Activated T-cell treated with anti-CD3 and anti-CD28 coated beads, Interleukin-2, amount 50 U/mL, for 1 hour (primary cell): ENCODE measurements around the gene RBMX.
"Not testable (repeated sequence)": the region's sequence is repeated elsewhere in the genome, so short reads cannot be mapped to it uniquely, and the experiment has no call there.

Source experiments
- DNase-seq: peaks from one replicate; pipeline ENCODE4 v3.0.0-alpha.2; 2020

Gene RBMX

GRCh38 chrX:136880452-136881013 is at the start of gene RBMX:
Gene RBMX, minus strand, starts transcription at chrX:136880725. Its CDS starts 1,298 bp downstream, at chrX:136879427.
- peak; percentile 86 for DNase-seq

- DNase-seq: not testable (repeated sequence)
Observed at GRCh38 chrX:136921438-136921837, 40.9 kb upstream of the RBMX start.

- DNase-seq: no peak
Observed at GRCh38 chrX:136920001-136920400, 39.5 kb upstream of the RBMX start.

GRCh38 chrX:136916827-136917226 is 36.3 kb upstream of the RBMX start:
- no peak for DNase-seq

GRCh38 chrX:136911661-136912060 is 31.1 kb upstream of the RBMX start:
- not testable (repeated sequence) for DNase-seq

- no peak for DNase-seq
Observed at GRCh38 chrX:136911253-136911652, 30.7 kb upstream of the RBMX start.

- DNase-seq: no peak
Observed at GRCh38 chrX:136910565-136911035, 30.1 kb upstream of the RBMX start.

- DNase-seq: peak; percentile 59
Observed at GRCh38 chrX:136909706-136910564, 29.4 kb upstream of the RBMX start.

- peak; percentile 80 for DNase-seq
Observed at GRCh38 chrX:136909119-136909705, 28.7 kb upstream of the RBMX start.

- no peak for DNase-seq
Observed at GRCh38 chrX:136907621-136908020, 27.1 kb upstream of the RBMX start.

GRCh38 chrX:136906921-136907510 is 26.5 kb upstream of the RBMX start:
- DNase-seq: no peak

GRCh38 chrX:136904067-136904466 is 23.5 kb upstream of the RBMX start:
- not testable (repeated sequence) for DNase-seq

- not testable (repeated sequence) for DNase-seq
Observed at GRCh38 chrX:136900071-136900470, 19.5 kb upstream of the RBMX start.

- DNase-seq: no peak
Observed at GRCh38 chrX:136899221-136899620, 18.7 kb upstream of the RBMX start.

- DNase-seq: not testable (repeated sequence)
Observed at GRCh38 chrX:136898752-136899151, 18.2 kb upstream of the RBMX start.

GRCh38 chrX:136896121-136896914 is 15.8 kb upstream of the RBMX start:
- DNase-seq: no peak

- no peak for DNase-seq
Observed at GRCh38 chrX:136892412-136892811, 11.9 kb upstream of the RBMX start.

GRCh38 chrX:136890596-136890995 is 10.1 kb upstream of the RBMX start:
- DNase-seq: not testable (repeated sequence)

GRCh38 chrX:136889269-136889668 is 8.7 kb upstream of the RBMX start:
- DNase-seq: no peak

- DNase-seq: peak; percentile 65
Observed at GRCh38 chrX:136880003-136880451, 498 bp downstream of the RBMX start.

- no peak for DNase-seq
Observed at GRCh38 chrX:136879001-136879687, 1.4 kb downstream of the RBMX start.

GRCh38 chrX:136878423-136878822 is 2.1 kb downstream of the RBMX start:
- DNase-seq: no peak
